Astrocyte (in vitro differentiated cells and primary cell): ENCODE data around the gene ZFAND6. TPM values are rescaled to one million over a fixed set of nuclear protein-coding genes. Genes with fewer than 3 reads are reported as not detected.

Source experiments
- DNase-seq: peaks from one replicate; pipeline ENCODE4 v3.0.0-alpha.2; 2010; ENCODE audit warnings: low read depth
- FAIRE-seq: peaks from 2 replicates; lab custom pipeline; 2011; peaks lifted over from hg19 to GRCh38; lab: Jason Lieb, UNC
- H2AFZ ChIP-seq: 2 replicates; pipeline ENCODE4 v1.6.0; 2012; ENCODE audit warnings: low read depth, low read length, inconsistent platforms
- H3K27ac ChIP-seq: 2 replicates; pipeline ENCODE4 v1.5.1; 2011; ENCODE audit warnings: low read depth, low read length, inconsistent platforms
- H3K27me3 ChIP-seq: 2 replicates; pipeline ENCODE4 v1.6.0; 2011; ENCODE audit warnings: low read length, inconsistent platforms; ENCODE audit not compliant: insufficient read depth
- H3K36me3 ChIP-seq: 2 replicates; pipeline ENCODE4 v1.5.1; 2011; ENCODE audit warnings: low read length, inconsistent platforms; ENCODE audit not compliant: insufficient read depth
- H3K4me1 ChIP-seq: 2 replicates; pipeline ENCODE4 v1.5.1; 2011; ENCODE audit warnings: low read length, inconsistent platforms; ENCODE audit not compliant: insufficient read depth
- H3K4me2 ChIP-seq: 2 replicates; pipeline ENCODE4 v1.6.0; 2012; ENCODE audit warnings: low read length, inconsistent platforms
- H3K4me3 ChIP-seq: 2 replicates; pipeline ENCODE4 v1.5.1; 2011; ENCODE audit warnings: low read depth, mild to moderate bottlenecking, low read length, inconsistent platforms; ENCODE audit not compliant: insufficient read depth
- H3K79me2 ChIP-seq: 2 replicates; pipeline ENCODE4 v1.6.0; 2012; ENCODE audit warnings: mild to moderate bottlenecking, low read length, inconsistent platforms; ENCODE audit not compliant: insufficient read depth
- H3K9ac ChIP-seq: 2 replicates; pipeline ENCODE4 v1.6.0; 2012; ENCODE audit warnings: mild to moderate bottlenecking, low read length, inconsistent platforms
- H3K9me3 ChIP-seq: 2 replicates; pipeline ENCODE4 v1.5.1; 2012; ENCODE audit warnings: low read depth, mild to moderate bottlenecking, low read length, inconsistent platforms; ENCODE audit not compliant: insufficient read depth
- H4K20me1 ChIP-seq: 2 replicates; pipeline ENCODE4 v1.6.0; 2012; ENCODE audit warnings: low read length, inconsistent platforms; ENCODE audit not compliant: insufficient read depth
- H3K27ac Mint-ChIP-seq: one replicate; pipeline ENCODE4 v1.8.0; 2021; ENCODE audit warnings: mild to moderate bottlenecking, mixed read lengths; ENCODE audit not compliant: unreplicated experiment
- H3K27me3 Mint-ChIP-seq: one replicate; pipeline ENCODE4 v1.8.0; 2021; ENCODE audit warnings: low read depth, mixed read lengths; ENCODE audit not compliant: unreplicated experiment
- H3K36me3 Mint-ChIP-seq: one replicate; pipeline ENCODE4 v1.8.0; 2021; ENCODE audit warnings: low read depth, mixed read lengths; ENCODE audit not compliant: unreplicated experiment
- H3K4me1 Mint-ChIP-seq: one replicate; pipeline ENCODE4 v1.8.0; 2021; ENCODE audit warnings: low read depth, mixed read lengths; ENCODE audit not compliant: unreplicated experiment
- H3K4me3 Mint-ChIP-seq: one replicate; pipeline ENCODE4 v1.8.0; 2021; ENCODE audit warnings: mild to moderate bottlenecking, moderate library complexity, mixed read lengths; ENCODE audit not compliant: unreplicated experiment
- H3K9me3 Mint-ChIP-seq: one replicate; pipeline ENCODE4 v1.8.0; 2021; ENCODE audit warnings: mild to moderate bottlenecking, mixed read lengths; ENCODE audit not compliant: unreplicated experiment
- CTCF ChIP-seq: IDR thresholded peaks from 2 replicates; pipeline ENCODE4 v1.5.1; 2011; ENCODE audit warnings: low read depth, mild to moderate bottlenecking, inconsistent platforms, low read length, moderate library complexity; ENCODE audit not compliant: insufficient read depth
- EZH2 ChIP-seq: IDR thresholded peaks from 2 replicates; pipeline ENCODE4 v1.6.1; 2012; ENCODE audit warnings: mild to moderate bottlenecking, low read length, inconsistent platforms; ENCODE audit not compliant: insufficient read depth
- total RNA-seq: library from RNA; stranded (reverse); gene quantifications from 2 replicates; pipeline ENCODE4 v1.2.1, GENCODE V29; 2021

ZFAND6 gene
- total RNA-seq, 1 donor from 2014 or later: 70.0 TPM

DNA sequence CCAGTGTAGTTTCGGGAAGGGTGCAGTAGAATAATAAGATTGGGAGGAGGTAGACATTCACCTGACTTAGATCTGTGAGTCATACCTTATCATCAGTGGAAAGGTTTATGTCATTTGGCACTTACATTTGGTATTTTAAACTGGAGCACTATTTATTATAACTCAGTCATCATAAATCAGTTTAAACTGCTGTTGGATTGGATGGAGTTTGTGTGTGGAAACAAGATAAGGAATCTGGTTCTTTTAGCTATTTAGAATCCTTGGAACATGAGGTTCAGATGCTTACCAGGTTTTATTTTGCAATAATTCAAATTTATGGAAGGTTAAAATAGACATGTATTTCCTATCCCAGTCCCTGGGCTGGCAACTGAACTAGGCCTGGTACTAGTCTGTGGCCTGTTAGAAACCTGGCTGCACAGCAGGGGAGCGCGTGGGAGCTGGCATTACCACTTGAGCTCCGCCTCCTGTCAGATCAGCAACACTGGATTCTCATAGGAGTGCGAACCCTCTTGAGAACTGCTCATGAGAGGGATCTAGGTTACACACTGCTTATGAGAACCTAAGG is 34.5 kb downstream of the ZFAND6 start:
- DNase-seq: peak; percentile 51
- FAIRE-seq: no peak
- H3K27me3 Mint-ChIP-seq: no peaks in the 10 kb centered on the region

GRCh38 chr15:80095511-80095910 is 36.0 kb downstream of the ZFAND6 start:
- no peaks in the 10 kb centered on the region for H3K36me3 Mint-ChIP-seq
- no peaks in the 10 kb centered on the region for H3K4me1 ChIP-seq
- H3K27me3 Mint-ChIP-seq: no peaks in the 10 kb centered on the region
- no peaks in the 10 kb centered on the region for H3K9me3 Mint-ChIP-seq
- H3K27me3 ChIP-seq: no peaks in the 10 kb centered on the region
- H3K79me2 ChIP-seq: peaks cover 87% of the 10 kb centered on the region
- no peak overlapping the region for H3K27ac Mint-ChIP-seq
- no peaks in the 10 kb centered on the region for H3K9me3 ChIP-seq
- no peaks in the 10 kb centered on the region for H3K36me3 ChIP-seq
- H4K20me1 ChIP-seq: peaks cover 64% of the 10 kb centered on the region
- H2AFZ ChIP-seq: no peak overlapping the region
- no peak overlapping the region for H3K9ac ChIP-seq
- DNase-seq (no peak), FAIRE-seq (no peak)
- H3K4me2 ChIP-seq: no peak overlapping the region
- no peak for TF ChIP-seq EZH2
- no peak for TF ChIP-seq CTCF
- H3K4me3 Mint-ChIP-seq: no peak overlapping the region
- no peak overlapping the region for H3K27ac ChIP-seq
- peaks cover 10% of the 10 kb centered on the region for H3K4me1 Mint-ChIP-seq
- H3K4me3 ChIP-seq: no peak overlapping the region

More for the DNA sequence above, 34.5 kb downstream of the ZFAND6 start:
- H3K36me3 Mint-ChIP-seq: peaks cover 3% of the 10 kb centered on the region
- Histone ChIP-seq H2AFZ (no peak overlapping the region), H3K9me3 (no peaks in the 10 kb centered on the region), H3K4me3 (no peak overlapping the region), H3K4me1 (no peaks in the 10 kb centered on the region), H4K20me1 (peaks cover 67% of the 10 kb centered on the region), H3K36me3 (no peaks in the 10 kb centered on the region), H3K27ac (no peak overlapping the region), H3K9ac (no peak overlapping the region), H3K27me3 (no peaks in the 10 kb centered on the region), H3K4me2 (no peak overlapping the region), H3K79me2 (peaks cover 90% of the 10 kb centered on the region)
- TF ChIP-seq CTCF: no peak
- no peak for TF ChIP-seq EZH2
- no peak overlapping the region for H3K27ac Mint-ChIP-seq
- no peak overlapping the region for H3K4me3 Mint-ChIP-seq
- H3K9me3 Mint-ChIP-seq: no peaks in the 10 kb centered on the region
- peaks cover 7% of the 10 kb centered on the region for H3K4me1 Mint-ChIP-seq

GRCh38 chr15:80095969-80096368 is 36.5 kb downstream of the ZFAND6 start:
- no peak overlapping the region for H3K4me3 Mint-ChIP-seq
- no peaks in the 10 kb centered on the region for H3K36me3 Mint-ChIP-seq
- Histone ChIP-seq H4K20me1 (peaks cover 63% of the 10 kb centered on the region), H3K9ac (no peak overlapping the region), H2AFZ (no peak overlapping the region), H3K4me3 (no peak overlapping the region), H3K4me2 (no peak overlapping the region), H3K36me3 (no peaks in the 10 kb centered on the region), H3K27me3 (no peaks in the 10 kb centered on the region), H3K9me3 (no peaks in the 10 kb centered on the region), H3K27ac (no peak overlapping the region), H3K79me2 (peaks cover 87% of the 10 kb centered on the region), H3K4me1 (no peaks in the 10 kb centered on the region)
- TF ChIP-seq CTCF (no peak), EZH2 (no peak)
- no peak overlapping the region for H3K27ac Mint-ChIP-seq
- DNase-seq (no peak), FAIRE-seq (no peak)
- H3K4me1 Mint-ChIP-seq: peaks cover 10% of the 10 kb centered on the region
- H3K9me3 Mint-ChIP-seq: no peaks in the 10 kb centered on the region
- H3K27me3 Mint-ChIP-seq: no peaks in the 10 kb centered on the region
